Measurements from ENCODE around the gene EPB41L4A. TPM values are rescaled to one million over a fixed set of nuclear protein-coding genes. Genes with fewer than 3 reads are reported as not detected.

EPB41L4A gene
- polyA plus RNA-seq, 1 donor from 2014 or later, result 7.4 TPM

DNA sequence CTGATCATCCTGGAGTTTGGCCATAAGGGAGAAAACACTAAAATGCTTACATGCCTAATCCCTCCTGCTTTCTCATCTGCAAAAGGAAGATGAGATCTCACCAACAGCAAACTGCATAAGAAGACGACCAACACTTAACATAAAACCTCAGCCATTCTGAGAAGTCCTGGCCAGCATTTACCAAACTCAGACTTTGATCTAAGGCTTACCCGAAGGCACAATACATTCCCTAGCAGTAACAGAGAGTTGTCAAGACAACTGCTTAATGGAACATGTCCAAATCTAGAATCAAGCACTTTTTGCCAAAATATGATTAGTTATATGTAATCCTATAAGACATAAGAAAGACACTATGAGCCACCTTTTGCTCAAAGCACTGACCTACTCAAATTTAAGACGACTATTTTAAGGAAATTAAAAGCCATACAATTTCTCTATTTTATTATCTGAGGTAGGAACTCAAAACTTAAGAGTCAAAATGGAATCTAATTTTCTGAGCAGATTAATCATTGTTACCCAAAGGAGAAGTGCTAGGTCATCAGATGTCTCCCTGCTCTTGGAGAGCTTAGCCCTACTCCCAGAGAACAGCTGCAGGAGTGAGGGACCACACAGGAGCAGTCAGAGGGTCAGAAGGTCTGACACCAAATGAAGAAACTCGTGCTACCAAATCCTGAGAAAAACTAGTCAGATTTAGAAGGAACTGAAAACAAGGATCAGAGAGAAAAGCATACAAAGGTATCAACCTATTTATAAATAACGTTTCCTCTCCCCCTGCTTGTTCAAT, 39.3 kb downstream of the EPB41L4A start:
- no peaks in the 10 kb centered on the region for H3K36me3 ChIP-seq (ENCODE audit: insufficient read depth, low read length)
- no peaks in the 10 kb centered on the region for H3K27me3 ChIP-seq (ENCODE audit: insufficient read depth, low read depth, low read length)
- H3K79me2 ChIP-seq (replicated peaks; ENCODE audit: insufficient read depth, low read length), result no peaks in the 10 kb centered on the region
- no peaks in the 10 kb centered on the region for H3K9me2 ChIP-seq (ENCODE audit: insufficient read depth, low read length)
- H4K20me1 ChIP-seq (ENCODE audit: insufficient read depth), result no peaks in the 10 kb centered on the region
- H3K9ac ChIP-seq (ENCODE audit: low read length), result no peak overlapping the region
- no peaks in the 10 kb centered on the region for H3F3A ChIP-seq (ENCODE audit: insufficient read depth, low read length, poor library complexity, severe bottlenecking)
- no peak overlapping the region for H3K4me2 ChIP-seq (ENCODE audit: low read length)
- H3K27ac ChIP-seq (ENCODE audit: low read length), result no peak overlapping the region
- no peak overlapping the region for H3K4me3 ChIP-seq (ENCODE audit: low read length)
- TF ChIP-seq EZH2 (IDR thresholded peaks at IDR 0.05; ENCODE audit: borderline replicate concordance, insufficient read depth, low read length, poor library complexity, severe bottlenecking) (no peak), TAF1 (IDR thresholded peaks at IDR 0.05; ENCODE audit: low read depth) (no peak)
- TF ChIP-seq, protein P1, sequence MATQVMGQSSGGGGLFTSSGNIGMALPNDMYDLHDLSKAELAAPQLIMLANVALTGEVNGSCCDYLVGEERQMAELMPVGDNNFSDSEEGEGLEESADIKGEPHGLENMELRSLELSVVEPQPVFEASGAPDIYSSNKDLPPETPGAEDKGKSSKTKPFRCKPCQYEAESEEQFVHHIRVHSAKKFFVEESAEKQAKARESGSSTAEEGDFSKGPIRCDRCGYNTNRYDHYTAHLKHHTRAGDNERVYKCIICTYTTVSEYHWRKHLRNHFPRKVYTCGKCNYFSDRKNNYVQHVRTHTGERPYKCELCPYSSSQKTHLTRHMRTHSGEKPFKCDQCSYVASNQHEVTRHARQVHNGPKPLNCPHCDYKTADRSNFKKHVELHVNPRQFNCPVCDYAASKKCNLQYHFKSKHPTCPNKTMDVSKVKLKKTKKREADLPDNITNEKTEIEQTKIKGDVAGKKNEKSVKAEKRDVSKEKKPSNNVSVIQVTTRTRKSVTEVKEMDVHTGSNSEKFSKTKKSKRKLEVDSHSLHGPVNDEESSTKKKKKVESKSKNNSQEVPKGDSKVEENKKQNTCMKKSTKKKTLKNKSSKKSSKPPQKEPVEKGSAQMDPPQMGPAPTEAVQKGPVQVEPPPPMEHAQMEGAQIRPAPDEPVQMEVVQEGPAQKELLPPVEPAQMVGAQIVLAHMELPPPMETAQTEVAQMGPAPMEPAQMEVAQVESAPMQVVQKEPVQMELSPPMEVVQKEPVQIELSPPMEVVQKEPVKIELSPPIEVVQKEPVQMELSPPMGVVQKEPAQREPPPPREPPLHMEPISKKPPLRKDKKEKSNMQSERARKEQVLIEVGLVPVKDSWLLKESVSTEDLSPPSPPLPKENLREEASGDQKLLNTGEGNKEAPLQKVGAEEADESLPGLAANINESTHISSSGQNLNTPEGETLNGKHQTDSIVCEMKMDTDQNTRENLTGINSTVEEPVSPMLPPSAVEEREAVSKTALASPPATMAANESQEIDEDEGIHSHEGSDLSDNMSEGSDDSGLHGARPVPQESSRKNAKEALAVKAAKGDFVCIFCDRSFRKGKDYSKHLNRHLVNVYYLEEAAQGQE (IDR thresholded peaks at IDR 0.05; ENCODE audit: borderline replicate concordance), result no peak
- no peaks in the 10 kb centered on the region for H3K9me3 ChIP-seq (ENCODE audit: low read length)
- no peak overlapping the region for H2AFZ ChIP-seq (ENCODE audit: low read depth, low read length)

DNA sequence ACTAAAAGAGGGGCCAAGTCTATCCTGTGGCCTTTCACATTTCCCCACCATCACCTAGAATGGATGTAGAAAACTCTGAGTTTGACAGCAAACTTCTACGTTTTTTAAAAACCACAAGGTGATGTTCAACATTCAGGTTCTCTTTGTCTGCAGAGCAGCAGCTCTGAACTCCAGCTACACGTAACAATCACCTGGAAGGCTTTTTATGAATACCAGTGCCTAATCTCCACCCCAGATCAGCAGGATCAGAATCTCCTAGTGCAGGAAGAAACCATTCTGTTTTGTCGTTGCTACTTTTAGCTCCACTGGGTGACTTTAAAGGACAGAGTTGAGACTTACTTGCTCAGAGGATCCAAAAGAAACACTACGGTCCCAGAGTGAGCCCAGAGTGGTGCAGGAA, 44.3 kb downstream of the EPB41L4A start:
- Histone ChIP-seq H3K4me3 (ENCODE audit: low read length) (no peak overlapping the region), H3K36me3 (ENCODE audit: insufficient read depth, low read length) (no peaks in the 10 kb centered on the region), H4K20me1 (ENCODE audit: insufficient read depth) (no peaks in the 10 kb centered on the region), H3F3A (ENCODE audit: insufficient read depth, low read length, poor library complexity, severe bottlenecking) (no peaks in the 10 kb centered on the region), H2AFZ (ENCODE audit: low read depth, low read length) (no peak overlapping the region), H3K9me2 (ENCODE audit: insufficient read depth, low read length) (no peaks in the 10 kb centered on the region), H3K27ac (ENCODE audit: low read length) (no peak overlapping the region), H3K27me3 (ENCODE audit: insufficient read depth, low read depth, low read length) (no peaks in the 10 kb centered on the region), H3K79me2 (replicated peaks; ENCODE audit: insufficient read depth, low read length) (no peaks in the 10 kb centered on the region), H3K9me3 (ENCODE audit: low read length) (no peaks in the 10 kb centered on the region), H3K9ac (ENCODE audit: low read length) (no peak overlapping the region), H3K4me2 (ENCODE audit: low read length) (no peak overlapping the region)
- no peak for TF ChIP-seq TAF1 (IDR thresholded peaks at IDR 0.05; ENCODE audit: low read depth)
- no peak for TF ChIP-seq MXI1 (conservative IDR thresholded peaks at IDR 0.05; ENCODE audit: poor library complexity, severe bottlenecking)
- no peak for TF ChIP-seq EZH2 (IDR thresholded peaks at IDR 0.05; ENCODE audit: borderline replicate concordance, insufficient read depth, low read length, poor library complexity, severe bottlenecking)
- TF ChIP-seq, protein P2, sequence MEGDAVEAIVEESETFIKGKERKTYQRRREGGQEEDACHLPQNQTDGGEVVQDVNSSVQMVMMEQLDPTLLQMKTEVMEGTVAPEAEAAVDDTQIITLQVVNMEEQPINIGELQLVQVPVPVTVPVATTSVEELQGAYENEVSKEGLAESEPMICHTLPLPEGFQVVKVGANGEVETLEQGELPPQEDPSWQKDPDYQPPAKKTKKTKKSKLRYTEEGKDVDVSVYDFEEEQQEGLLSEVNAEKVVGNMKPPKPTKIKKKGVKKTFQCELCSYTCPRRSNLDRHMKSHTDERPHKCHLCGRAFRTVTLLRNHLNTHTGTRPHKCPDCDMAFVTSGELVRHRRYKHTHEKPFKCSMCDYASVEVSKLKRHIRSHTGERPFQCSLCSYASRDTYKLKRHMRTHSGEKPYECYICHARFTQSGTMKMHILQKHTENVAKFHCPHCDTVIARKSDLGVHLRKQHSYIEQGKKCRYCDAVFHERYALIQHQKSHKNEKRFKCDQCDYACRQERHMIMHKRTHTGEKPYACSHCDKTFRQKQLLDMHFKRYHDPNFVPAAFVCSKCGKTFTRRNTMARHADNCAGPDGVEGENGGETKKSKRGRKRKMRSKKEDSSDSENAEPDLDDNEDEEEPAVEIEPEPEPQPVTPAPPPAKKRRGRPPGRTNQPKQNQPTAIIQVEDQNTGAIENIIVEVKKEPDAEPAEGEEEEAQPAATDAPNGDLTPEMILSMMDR (IDR thresholded peaks at IDR 0.05; ENCODE audit: poor library complexity, severe bottlenecking), result no peak
- TF ChIP-seq, protein P1 (IDR thresholded peaks at IDR 0.05; ENCODE audit: borderline replicate concordance), result no peak
- no peak for TF ChIP-seq RAD21 (conservative IDR thresholded peaks at IDR 0.05)
- TF ChIP-seq SMC3 (conservative IDR thresholded peaks at IDR 0.05; ENCODE audit: poor library complexity), result no peak
- TF ChIP-seq EP300 (conservative IDR thresholded peaks at IDR 0.05; ENCODE audit: poor library complexity, severe bottlenecking), result no peak
- no peak for TF ChIP-seq POLR2AphosphoS5 (IDR thresholded peaks at IDR 0.05)

Measured in neural cell (in vitro differentiated cells).